Neuronal stem cell (in vitro differentiated cells): ENCODE measurements around the gene TNNI3K.

Source experiments
- DNase-seq: peaks from one replicate; pipeline ENCODE4 v3.0.0-alpha.2; 2013; ENCODE audit warnings: low spot score
- H2AFZ ChIP-seq: one replicate; pipeline ENCODE4 v1.6.1; 2013; ENCODE audit warnings: mild to moderate bottlenecking, low read length, inconsistent platforms
- H2AK5ac ChIP-seq: 2 replicates; pipeline ENCODE4 v1.6.1; 2013; ENCODE audit warnings: low read depth, mild to moderate bottlenecking, inconsistent platforms, low read length, moderate library complexity, mixed read lengths
- H2BK120ac ChIP-seq: 2 replicates; pipeline ENCODE4 v1.6.1; 2013; ENCODE audit warnings: low read depth, mild to moderate bottlenecking, inconsistent platforms, low read length, moderate library complexity, mixed read lengths
- H2BK12ac ChIP-seq: one replicate; pipeline ENCODE4 v1.6.1; 2013; ENCODE audit warnings: low read length, inconsistent platforms
- H2BK15ac ChIP-seq: 2 replicates; pipeline ENCODE4 v1.6.1; 2013; ENCODE audit warnings: mild to moderate bottlenecking, low read length, inconsistent platforms, mixed read lengths
- H2BK5ac ChIP-seq: one replicate; pipeline ENCODE4 v1.6.1; 2013; ENCODE audit warnings: inconsistent platforms, mild to moderate bottlenecking, low read length, moderate library complexity
- H3K14ac ChIP-seq: one replicate; pipeline ENCODE4 v1.6.1; 2013; ENCODE audit warnings: low read length, inconsistent platforms
- H3K18ac ChIP-seq: 2 replicates; pipeline ENCODE4 v1.6.1; 2013; ENCODE audit warnings: low read length, inconsistent platforms
- H3K23ac ChIP-seq: 2 replicates; pipeline ENCODE4 v1.6.1; 2013; ENCODE audit warnings: low read depth, mild to moderate bottlenecking, mixed read lengths, low read length, inconsistent platforms; ENCODE audit not compliant: poor library complexity
- H3K27ac ChIP-seq: replicated peaks from 3 replicates; pipeline ENCODE4 v1.5.1; 2013; ENCODE audit warnings: low read length, inconsistent platforms
- H3K27me3 ChIP-seq, 3 experiments: 2 replicates each; pipeline ENCODE4 v1.6.1; 2013; ENCODE audit warnings: low read length in 3 of 3, mild to moderate bottlenecking in 2 of 3, inconsistent platforms in 1 of 3, low read depth in 1 of 3, mixed read lengths in 1 of 3, moderate library complexity in 1 of 3; ENCODE audit not compliant: control insufficient read depth in 3 of 3, insufficient read depth in 3 of 3
- H3K36me3 ChIP-seq, 2 donors: replicated peaks in 1 of 2; 2 replicates each; pipeline ENCODE4 v1.6.1; 2013; ENCODE audit warnings: low read length in 2 of 2; ENCODE audit not compliant: control insufficient read depth in 2 of 2, insufficient read depth in 2 of 2
- H3K4ac ChIP-seq: 2 replicates; pipeline ENCODE4 v1.6.1; 2013; ENCODE audit warnings: inconsistent platforms, mild to moderate bottlenecking, low read length, moderate library complexity
- H3K4me1 ChIP-seq, 2 donors: 1 replicate in 1 of 2; 2 replicates in 1 of 2; pipeline ENCODE4 v1.6.1; 2013; ENCODE audit warnings: low read length in 2 of 2, low read depth in 1 of 2; ENCODE audit not compliant: control insufficient read depth in 2 of 2, insufficient read depth in 1 of 2
- H3K4me2 ChIP-seq: one replicate; pipeline ENCODE4 v1.6.1; 2013; ENCODE audit warnings: mild to moderate bottlenecking, low read length, inconsistent platforms; ENCODE audit not compliant: insufficient read depth, poor library complexity, severe bottlenecking
- H3K4me3 ChIP-seq, 2 donors: 2 replicates each; pipeline ENCODE4 v1.5.1; 2013; ENCODE audit warnings: low read length in 2 of 2, mild to moderate bottlenecking in 2 of 2, inconsistent platforms in 1 of 2, moderate library complexity in 1 of 2
- H3K79me1 ChIP-seq: one replicate; pipeline ENCODE4 v1.6.1; 2013; ENCODE audit warnings: low read depth, mild to moderate bottlenecking, inconsistent platforms, low read length, moderate library complexity
- H3K9ac ChIP-seq: one replicate; pipeline ENCODE4 v1.6.1; 2013; ENCODE audit warnings: mild to moderate bottlenecking, low read depth, low read length, inconsistent platforms; ENCODE audit not compliant: poor library complexity
- H3K9me3 ChIP-seq, 2 donors: replicated peaks in 1 of 2; 2 replicates each; pipeline versions ENCODE3 to v1.6.1; 2013; ENCODE audit warnings: low read length in 2 of 2, mild to moderate bottlenecking in 2 of 2, inconsistent platforms in 1 of 2, low read depth in 1 of 2, mixed read lengths in 1 of 2, moderate library complexity in 1 of 2; ENCODE audit not compliant: control insufficient read depth in 2 of 2, insufficient read depth in 1 of 2
- H4K8ac ChIP-seq: one replicate; pipeline ENCODE4 v1.6.1; 2013; ENCODE audit warnings: low read depth, mild to moderate bottlenecking, inconsistent platforms, low read length, moderate library complexity
- H4K91ac ChIP-seq: one replicate; pipeline ENCODE4 v1.6.1; 2013; ENCODE audit warnings: low read length, low read depth, mild to moderate bottlenecking, inconsistent platforms; ENCODE audit not compliant: poor library complexity
- WGBS, 2 donors: extraction: QIAGEN DNeasy Blood & Tissue Kit; methylation state at CpG; one replicate each; pipeline ENCODE4 v1.1.7; 2013; ENCODE audit warnings: missing lambda C conversion rate in 2 of 2, mixed read lengths in 1 of 2; ENCODE audit not compliant: insufficient read length in 2 of 2, insufficient replicate concordance in 1 of 2; ENCODE audit errors: extremely low coverage in 2 of 2; 5-methylcytosine and 5-hydroxymethylcytosine counted together

TNNI3K gene

GRCh38 chr1:74587888-74588287 is 352.7 kb downstream of the TNNI3K start:
- Histone ChIP-seq H2BK120ac (no peak overlapping the region), H4K91ac (no peak overlapping the region), H3K27ac (no peak overlapping the region), H2BK12ac (no peak overlapping the region), H2AFZ (no peak overlapping the region), H3K4ac (no peak overlapping the region), H2AK5ac (no peak overlapping the region), H3K4me3 (no peak overlapping the region), H3K79me1 (no peaks in the 10 kb centered on the region), H3K23ac (no peak overlapping the region), H3K14ac (no peak overlapping the region), H3K36me3 (no peaks in the 10 kb centered on the region), H2BK5ac (no peak overlapping the region), H3K9ac (no peak overlapping the region), H4K8ac (no peak overlapping the region), H3K27me3 (no peaks in the 10 kb centered on the region), H3K4me2 (no peak overlapping the region), H3K4me1 (peaks cover 0 to under 1% of the 10 kb centered on the region in 2 donors), H2BK15ac (no peak overlapping the region), H3K18ac (no peak overlapping the region), H3K9me3 (peaks cover 0 to 3% of the 10 kb centered on the region in 2 donors)
- DNase-seq: no peak
- WGBS, 2 donors: 100% methylated on average over 1 of the region's 2 CpGs; no CpG with 5 or more reads in 1 of the 2 donors

GRCh38 chr1:74590288-74590687 is 355.1 kb downstream of the TNNI3K start:
- Histone ChIP-seq H2AFZ (no peak overlapping the region), H4K91ac (no peak overlapping the region), H2BK120ac (no peak overlapping the region), H3K79me1 (no peaks in the 10 kb centered on the region), H2AK5ac (no peak overlapping the region), H3K14ac (no peak overlapping the region), H2BK5ac (no peak overlapping the region), H2BK15ac (no peak overlapping the region), H3K23ac (no peak overlapping the region), H2BK12ac (no peak overlapping the region), H4K8ac (no peak overlapping the region), H3K27ac (no peak overlapping the region), H3K4me1 (peaks cover 0 to 2% of the 10 kb centered on the region in 2 donors), H3K9ac (no peak overlapping the region), H3K27me3 (no peaks in the 10 kb centered on the region), H3K4me3 (no peak overlapping the region), H3K18ac (no peak overlapping the region), H3K9me3 (peaks cover 0 to 3% of the 10 kb centered on the region in 2 donors), H3K4ac (no peak overlapping the region), H3K4me2 (no peak overlapping the region), H3K36me3 (no peaks in the 10 kb centered on the region)
- no CpG with 5 or more reads among the region's 5 CpGs for WGBS, 2 donors
- no peak for DNase-seq

- no peak overlapping the region for H4K8ac ChIP-seq
- no peak overlapping the region for H2BK15ac ChIP-seq
- no peaks in the 10 kb centered on the region for H3K79me1 ChIP-seq
- DNase-seq: no peak
- H3K27ac ChIP-seq: no peak overlapping the region
- no peak overlapping the region for H2AK5ac ChIP-seq
- H3K9me3 ChIP-seq: no peaks in the 10 kb centered on the region
- H2BK120ac ChIP-seq: no peak overlapping the region
- no peak overlapping the region for H4K91ac ChIP-seq
- no peak overlapping the region for H2BK12ac ChIP-seq
- no peak overlapping the region for H3K14ac ChIP-seq
- H2BK5ac ChIP-seq: no peak overlapping the region
- peaks cover 0 to 2% of the 10 kb centered on the region in 2 donors for H3K4me1 ChIP-seq
- WGBS, 2 donors: no CpG with 5 or more reads among the region's 2 CpGs
- no peak overlapping the region for H3K23ac ChIP-seq
- H2AFZ ChIP-seq: no peak overlapping the region
- H3K4ac ChIP-seq: no peak overlapping the region
- H3K18ac ChIP-seq: no peak overlapping the region
- no peak overlapping the region for H3K4me3 ChIP-seq
- H3K4me2 ChIP-seq: no peak overlapping the region
- H3K36me3 ChIP-seq: no peaks in the 10 kb centered on the region
- no peak overlapping the region for H3K9ac ChIP-seq
- H3K27me3 ChIP-seq: no peaks in the 10 kb centered on the region
Observed at GRCh38 chr1:74591949-74592348, 356.8 kb downstream of the TNNI3K start.

GRCh38 chr1:74592580-74593355 is 357.6 kb downstream of the TNNI3K start:
- Histone ChIP-seq H3K9me3 (no peaks in the 10 kb centered on the region), H3K4me2 (no peak overlapping the region), H2BK5ac (no peak overlapping the region), H3K79me1 (no peaks in the 10 kb centered on the region), H4K91ac (no peak overlapping the region), H3K18ac (no peak overlapping the region), H2BK120ac (no peak overlapping the region), H3K9ac (no peak overlapping the region), H3K36me3 (no peaks in the 10 kb centered on the region), H3K4me3 (no peak overlapping the region), H2AFZ (no peak overlapping the region), H3K4me1 (peaks cover 0 to 2% of the 10 kb centered on the region in 2 donors), H3K4ac (no peak overlapping the region), H3K23ac (no peak overlapping the region), H2BK12ac (no peak overlapping the region), H3K14ac (no peak overlapping the region), H3K27me3 (no peaks in the 10 kb centered on the region), H2AK5ac (no peak overlapping the region), H4K8ac (no peak overlapping the region), H3K27ac (no peak overlapping the region), H2BK15ac (no peak overlapping the region)
- WGBS, 2 donors: no CpG with 5 or more reads among the region's 5 CpGs
- no peak for DNase-seq
